Measurements from ENCODE around the gene OR10G8.

Gene OR10G8

GRCh38 chr11:124070915-124071622 is 44.5 kb downstream of the OR10G8 start:
- H3K27ac Mint-ChIP-seq = no peak overlapping the region

GRCh38 chr11:124071623-124071948 is 45.0 kb downstream of the OR10G8 start:
- H3K4me3 Mint-ChIP-seq = no peak overlapping the region
- no peak overlapping the region for H3K27ac Mint-ChIP-seq
- H3K9me3 Mint-ChIP-seq = no peaks in the 10 kb centered on the region
- no peak for ATAC-seq
- H3K27me3 Mint-ChIP-seq = peaks cover 71% of the 10 kb centered on the region
- DNase-seq = no peak
- peaks cover 35% of the 10 kb centered on the region for H3K4me1 Mint-ChIP-seq

More at GRCh38 chr11:124070915-124071622, 44.5 kb downstream of the OR10G8 start:
- H3K27me3 Mint-ChIP-seq = peaks cover 71% of the 10 kb centered on the region
- H3K4me1 Mint-ChIP-seq = peaks cover 30% of the 10 kb centered on the region
- DNase-seq = peak; percentile 51 to 64
- peak; percentile 31 for ATAC-seq
- H3K9me3 Mint-ChIP-seq = no peaks in the 10 kb centered on the region
- H3K4me3 Mint-ChIP-seq = peak overlapping the region in 1 of 2 donors; percentile 16

- H3K9me3 Mint-ChIP-seq = no peaks in the 10 kb centered on the region
- ATAC-seq (no peak), DNase-seq (no peak)
- H3K4me3 Mint-ChIP-seq = no peak overlapping the region
- peaks cover 73% of the 10 kb centered on the region for H3K27me3 Mint-ChIP-seq
- H3K27ac Mint-ChIP-seq = no peak overlapping the region
- H3K4me1 Mint-ChIP-seq = peaks cover 35% of the 10 kb centered on the region
These were observed 45.5 kb downstream of the OR10G8 start for GRCh38 chr11:124072147-124072546.

- DNase-seq = no peak
- Mint-ChIP-seq H3K9me3 (no peaks in the 10 kb centered on the region), H3K4me3 (no peak overlapping the region), H3K4me1 (peaks cover 27% of the 10 kb centered on the region), H3K27me3 (peaks cover 61% of the 10 kb centered on the region), H3K27ac (no peak overlapping the region)
- peak; percentile 5 for ATAC-seq
These were observed 48.0 kb downstream of the OR10G8 start for GRCh38 chr11:124074554-124074953.

- ATAC-seq (peak; percentile 46), DNase-seq (no peak)
- H3K27me3 Mint-ChIP-seq = peaks cover 54% of the 10 kb centered on the region
- H3K9me3 Mint-ChIP-seq = no peaks in the 10 kb centered on the region
- H3K27ac Mint-ChIP-seq = no peak overlapping the region
- H3K4me1 Mint-ChIP-seq = peaks cover 20% of the 10 kb centered on the region
- H3K4me3 Mint-ChIP-seq = peak overlapping the region in 1 of 2 donors; percentile 74
These were observed 48.9 kb downstream of the OR10G8 start for GRCh38 chr11:124075492-124075840.

- Mint-ChIP-seq H3K4me1 (peaks cover 15% of the 10 kb centered on the region), H3K4me3 (peak overlapping the region; percentile 60 to 74), H3K9me3 (no peaks in the 10 kb centered on the region), H3K27ac (peak overlapping the region in 1 of 2 donors; percentile 83), H3K27me3 (peaks cover 51% of the 10 kb centered on the region)
- DNase-seq (peak in 1 of 2 donors; percentile 32), ATAC-seq (peak; percentile 64)
These were observed 49.4 kb downstream of the OR10G8 start for GRCh38 chr11:124075841-124076651.

- ATAC-seq = no peak
- DNase-seq = no peak
- Mint-ChIP-seq H3K4me3 (no peak overlapping the region), H3K9me3 (no peaks in the 10 kb centered on the region), H3K27ac (no peak overlapping the region), H3K4me1 (peaks cover 12% of the 10 kb centered on the region), H3K27me3 (peaks cover 49% of the 10 kb centered on the region)
These were observed 50.7 kb downstream of the OR10G8 start for GRCh38 chr11:124077266-124077665.

- Mint-ChIP-seq H3K4me1 (peaks cover 12% of the 10 kb centered on the region), H3K4me3 (no peak overlapping the region), H3K27ac (no peak overlapping the region), H3K9me3 (no peaks in the 10 kb centered on the region), H3K27me3 (peaks cover 46% of the 10 kb centered on the region)
- DNase-seq (no peak), ATAC-seq (no peak)
These were observed 52.0 kb downstream of the OR10G8 start for GRCh38 chr11:124078591-124078990.

- Mint-ChIP-seq H3K4me1 (peaks cover 12% of the 10 kb centered on the region), H3K4me3 (no peak overlapping the region), H3K27ac (no peak overlapping the region), H3K9me3 (no peaks in the 10 kb centered on the region), H3K27me3 (peaks cover 45% of the 10 kb centered on the region)
- ATAC-seq = no peak
- DNase-seq = no peak
These were observed 53.2 kb downstream of the OR10G8 start for GRCh38 chr11:124079631-124080326.
